ENCODE results near the gene KIF1A.

- no peak for TF ChIP-seq EZH2phosphoT487 (IDR thresholded peaks at IDR 0.05; ENCODE audit: low read length)
- no peak for TF ChIP-seq CTCF (IDR thresholded peaks at IDR 0.05; ENCODE audit: low read length)
- TF ChIP-seq EZH2 (optimal IDR thresholded peaks at IDR 0.05; ENCODE audit: low read depth, low read length): no peak
Measured at GRCh38 chr2:240713928-240714746, 105.9 kb downstream of the KIF1A start.

All from MM.1S (cell line).